Stromal cell of bone marrow (primary cell): ENCODE measurements around the gene EID3.

Experiments
- DNase-seq: peaks from one replicate; pipeline ENCODE4 v3.0.0-alpha.2; 2012; ENCODE audit warnings: low read depth

Gene EID3

GRCh38 chr12:104340177-104340576 lies 36.6 kb downstream of the EID3 start:
- peak; percentile 32 for DNase-seq

GRCh38 chr12:104340925-104341611 lies 37.5 kb downstream of the EID3 start:
- no peak for DNase-seq

GRCh38 chr12:104342147-104342546 lies 38.6 kb downstream of the EID3 start:
- DNase-seq, result no peak

GRCh38 chr12:104342635-104343249 lies 39.2 kb downstream of the EID3 start:
- no peak for DNase-seq

- DNase-seq, result no peak
Observed at GRCh38 chr12:104344682-104345081, 41.1 kb downstream of the EID3 start.

GRCh38 chr12:104345234-104346066 lies 41.9 kb downstream of the EID3 start:
- no peak for DNase-seq

- no peak for DNase-seq
Observed at GRCh38 chr12:104347374-104348075, 44.0 kb downstream of the EID3 start.

GRCh38 chr12:104348283-104348993 lies 44.9 kb downstream of the EID3 start:
- no peak for DNase-seq

GRCh38 chr12:104348994-104349494 lies 45.5 kb downstream of the EID3 start:
- no peak for DNase-seq

GRCh38 chr12:104350211-104351056 lies 46.9 kb downstream of the EID3 start:
- DNase-seq, result no peak

- DNase-seq, result no peak
Observed at GRCh38 chr12:104351057-104351983, 47.8 kb downstream of the EID3 start.

- peak; percentile 26 for DNase-seq
Observed at GRCh38 chr12:104352106-104352713, 48.7 kb downstream of the EID3 start.

- no peak for DNase-seq
Observed at GRCh38 chr12:104353012-104353981, 49.8 kb downstream of the EID3 start.

- no peak for DNase-seq
Observed at GRCh38 chr12:104354167-104354867, 50.8 kb downstream of the EID3 start.
